HepG2 (cell line): ENCODE results near the gene KLHL30. TPM values are rescaled to one million over a fixed set of nuclear protein-coding genes. Genes with fewer than 3 reads are reported as not detected.

Experiments used
- ATAC-seq: fragments of 200-7000 bp; cut with Tn5 transposase; 3 replicates; pipeline ENCODE4 v1.9.1; 2020; ENCODE audit warnings: mild to moderate bottlenecking, moderate library complexity
- BruUV-seq: library from RNA; stranded (reverse); fragments of 400-500 nt; replicated peaks from 2 replicates; lab custom pipeline; 2021; lab: Mats Ljungman, UMichigan
- CTCF ChIA-PET: fragments of 300-600 bp; formaldehyde crosslinking; extraction: SDS; loops from one replicate; lab custom pipeline; 2021; ENCODE audit warnings: low total read pairs, inconsistent platforms, low intra/inter-chr PET ratio; lab: Yijun Ruan, JAX
- POLR2A ChIA-PET: fragments of 350-600 bp; sonication (Branson Sonifier 250); formaldehyde crosslinking; loops from one replicate; lab custom pipeline; 2020; ENCODE audit warnings: antibody characterized with exemption, inconsistent platforms; lab: Yijun Ruan, JAX
- DNase-seq: peaks from one replicate; pipeline ENCODE4 v3.0.0-alpha.2; 2015; ENCODE audit warnings: low spot score
- FAIRE-seq: peaks from 3 replicates; lab custom pipeline; 2011; peaks lifted over from hg19 to GRCh38; lab: Jason Lieb, UNC
- H2AFZ ChIP-seq: one replicate; pipeline ENCODE4 v1.6.1; 2011; ENCODE audit warnings: low read length, inconsistent platforms
- H3K27ac ChIP-seq: fragments of 300-600 bp; 3 replicates; pipeline ENCODE4 v1.8.0; 2011; ENCODE audit warnings: mixed run types, mild to moderate bottlenecking, mixed read lengths, low read length, inconsistent platforms; ENCODE audit not compliant: insufficient read depth; ENCODE audit errors: extremely low read length
- H3K27me3 ChIP-seq, 2 experiments: fragments of 200-600 bp in 1 of 2; 2 replicates in 1 of 2; 3 replicates in 1 of 2; pipeline versions ENCODE4 v1.6.0 to v1.8.0; 2011; ENCODE audit warnings: low read length in 2 of 2, mild to moderate bottlenecking in 2 of 2, moderate library complexity in 2 of 2, inconsistent platforms in 1 of 2; ENCODE audit not compliant: insufficient read depth in 2 of 2, control insufficient read depth in 1 of 2
- H3K36me3 ChIP-seq, 2 experiments: fragments of 200-600 bp in 1 of 2; replicated peaks in 1 of 2; 2 replicates in 1 of 2; 3 replicates in 1 of 2; pipeline versions ENCODE4 v1.5.1 to v1.8.0; 2011; ENCODE audit warnings: low read length in 2 of 2, inconsistent platforms in 1 of 2; ENCODE audit not compliant: insufficient read depth in 2 of 2, control insufficient read depth in 1 of 2
- H3K4me1 ChIP-seq: 2 replicates; pipeline ENCODE4 v1.5.1; 2012; ENCODE audit warnings: low read length, inconsistent platforms; ENCODE audit not compliant: insufficient read depth
- H3K4me2 ChIP-seq: 2 replicates; pipeline ENCODE4 v1.6.0; 2011; ENCODE audit warnings: low read depth, low read length, inconsistent platforms
- H3K4me3 ChIP-seq, 3 experiments: fragments of 200-600 bp in 1 of 3; sonication (generic), shearing (Covaris generic) in 1 of 3; replicated peaks in 1 of 3; 2 replicates each; pipeline ENCODE4 v1.5.1; 2011 to 2016; ENCODE audit warnings: low read length in 3 of 3, inconsistent platforms in 2 of 3, low read depth in 2 of 3, mild to moderate bottlenecking in 2 of 3, control low read depth in 1 of 3, mixed read lengths in 1 of 3; ENCODE audit not compliant: insufficient read depth in 1 of 3
- H3K79me2 ChIP-seq: one replicate; pipeline ENCODE4 v1.6.1; 2011; ENCODE audit warnings: low read length, inconsistent platforms; ENCODE audit not compliant: insufficient read depth
- H3K9ac ChIP-seq: 2 replicates; pipeline ENCODE4 v1.6.0; 2011; ENCODE audit warnings: mild to moderate bottlenecking, low read depth, low read length, inconsistent platforms; ENCODE audit not compliant: insufficient read depth
- H3K9me3 ChIP-seq: 2 replicates; pipeline ENCODE4 v1.5.1; 2012; ENCODE audit warnings: mild to moderate bottlenecking, low read length
- H4K20me1 ChIP-seq: 2 replicates; pipeline ENCODE4 v1.6.0; 2011; ENCODE audit warnings: inconsistent platforms, mild to moderate bottlenecking, low read length, moderate library complexity; ENCODE audit not compliant: insufficient read depth
- ATRX ChIP-seq: sonication (generic); formaldehyde crosslinking; IDR thresholded peaks from 2 replicates; pipeline ENCODE4 v1.4.0; 2020; ENCODE audit warnings: missing genetic modification reagents, borderline replicate concordance
- CBX2 ChIP-seq, 2 experiments: fragments of 200-600 bp in 1 of 2; sonication (generic); formaldehyde crosslinking in 1 of 2; IDR thresholded peaks; 2 replicates each; pipeline versions ENCODE4 v1.7.0 to v1.8.1; 2018 to 2022; ENCODE audit warnings: low read depth in 2 of 2, low read length in 1 of 2, mild to moderate bottlenecking in 1 of 2, missing genetic modification reagents in 1 of 2
- KLF13 ChIP-seq: sonication (generic); formaldehyde crosslinking; IDR thresholded peaks from 2 replicates; pipeline ENCODE4 v1.4.0; 2020; ENCODE audit warnings: mild to moderate bottlenecking, missing genetic modification reagents
- RAD21 ChIP-seq: fragments of 450-650 bp; formaldehyde crosslinking; IDR thresholded peaks from 2 replicates; pipeline ENCODE4 v1.5.0; 2020; ENCODE audit warnings: mild to moderate bottlenecking
- RNF2 ChIP-seq: fragments of 450-650 bp; conservative IDR thresholded peaks from 2 replicates; pipeline ENCODE4 v1.6.1; 2016; ENCODE audit warnings: low read depth
- SAP130 ChIP-seq: IDR thresholded peaks from 2 replicates; pipeline ENCODE4 v1.6.1; 2016; ENCODE audit warnings: low read depth
- SNRNP70 ChIP-seq: fragments of 200-400 bp; formaldehyde crosslinking; IDR thresholded peaks from 2 replicates; pipeline ENCODE4 v1.6.1; 2017; ENCODE audit warnings: mild to moderate bottlenecking, low read depth, low read length, moderate library complexity
- ZBTB38 ChIP-seq: sonication (generic); formaldehyde crosslinking; IDR thresholded peaks from 2 replicates; pipeline ENCODE4 v1.5.1; 2020; ENCODE audit warnings: mild to moderate bottlenecking, missing genetic modification reagents
- ZNF598 ChIP-seq: sonication (generic); formaldehyde crosslinking; IDR thresholded peaks from 2 replicates; pipeline ENCODE4 v1.5.1; 2020; ENCODE audit warnings: mild to moderate bottlenecking, missing genetic modification reagents, borderline replicate concordance
- WGBS: methylation state at CpG from one replicate; pipeline ENCODE4 v1.1.6; 2017; ENCODE audit warnings: low lambda C conversion rate; 5-methylcytosine and 5-hydroxymethylcytosine counted together
- in situ Hi-C: cut with HindIII; loops from 2 replicates; pipeline ENCODE4 v1.10.0; 2017; ENCODE audit warnings: low pct_unique_long_range_greater_than_20kb; ENCODE audit not compliant: extremely low pct_ligation_motif_present
- intact Hi-C: fragments of 100-400 bp; cut with micrococcal nuclease; formaldehyde crosslinking; loops from one replicate; pipeline ENCODE4 v1.10.0; 2022; ENCODE audit not compliant: unreplicated experiment
- polyA plus RNA-seq, 8 experiments: library from polyadenylated mRNA; depleted of rRNA in 3 of 8; stranded (reverse) in 7 of 8; unstranded in 1 of 8; fragments of >200 nt; fragmentation: Illumina TruSeq in 4 of 8; extraction: Trizol in 4 of 8; gene quantifications; 2 replicates each; pipeline versions ENCODE4 v1.2.1 to v1.2.3, GENCODE V29; 2011 to 2016; ENCODE audit warnings: low read depth in 4 of 8, missing spikeins in 1 of 8, mixed read lengths in 1 of 8; ENCODE audit not compliant: insufficient read depth in 1 of 8
- total RNA-seq, 5 experiments: library from RNA; depleted of rRNA; stranded (reverse); fragments of >200 nt; fragmentation: Illumina TruSeq; extraction: Trizol; gene quantifications; 2 replicates each; pipeline ENCODE4 v1.2.3, GENCODE V29; 2016; ENCODE audit warnings: low read depth in 1 of 5
- TF ChIP-seq, protein P1 (sequence below): sonication (generic); formaldehyde crosslinking; IDR thresholded peaks from 2 replicates; pipeline ENCODE4 v1.5.1; 2020; ENCODE audit warnings: mild to moderate bottlenecking, missing genetic modification reagents, moderate library complexity
- TF ChIP-seq, protein P2 (sequence below): sonication (generic); formaldehyde crosslinking; IDR thresholded peaks from 2 replicates; pipeline ENCODE4 v1.8.0; 2022; ENCODE audit warnings: missing genetic modification reagents, mild to moderate bottlenecking, moderate library complexity, borderline replicate concordance
- TF ChIP-seq, protein P3 (sequence below): sonication (generic); formaldehyde crosslinking; IDR thresholded peaks from 2 replicates; pipeline ENCODE4 v1.4.0; 2020; ENCODE audit warnings: mild to moderate bottlenecking, missing genetic modification reagents, borderline replicate concordance
- TF ChIP-seq, protein P4 (sequence below): sonication (generic); formaldehyde crosslinking; IDR thresholded peaks from 2 replicates; pipeline ENCODE4 v1.4.0; 2020; ENCODE audit warnings: mild to moderate bottlenecking, missing genetic modification reagents

The KLHL30 gene
- total and polyA plus RNA-seq, 2 of the 13 experiments (the other 11 are each of a cell fraction or from before 2014, with no cell fraction given): 0.05 TPM; not detected in 1

DNA sequence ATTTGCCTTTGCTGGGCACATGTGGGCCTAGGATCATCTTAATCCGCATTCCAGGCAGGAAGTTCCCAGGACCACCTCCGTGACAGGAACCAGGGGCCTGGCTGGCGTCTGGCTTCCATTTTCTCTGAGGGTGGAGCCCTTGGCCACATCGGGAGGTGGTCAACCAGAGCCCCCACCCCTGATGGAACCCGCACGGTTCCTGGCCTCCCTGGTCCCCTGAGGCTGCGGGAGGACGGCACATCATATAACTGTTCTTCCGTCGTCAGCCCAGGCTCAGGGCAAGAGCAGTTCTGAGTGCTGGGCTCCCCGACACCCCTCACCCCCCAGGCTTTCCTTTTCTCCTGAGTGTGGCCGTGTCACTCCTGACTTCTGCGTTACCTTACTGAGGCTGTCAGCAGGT is 24.9 kb upstream of the KLHL30 start (continued):
- TF ChIP-seq, protein P1, sequence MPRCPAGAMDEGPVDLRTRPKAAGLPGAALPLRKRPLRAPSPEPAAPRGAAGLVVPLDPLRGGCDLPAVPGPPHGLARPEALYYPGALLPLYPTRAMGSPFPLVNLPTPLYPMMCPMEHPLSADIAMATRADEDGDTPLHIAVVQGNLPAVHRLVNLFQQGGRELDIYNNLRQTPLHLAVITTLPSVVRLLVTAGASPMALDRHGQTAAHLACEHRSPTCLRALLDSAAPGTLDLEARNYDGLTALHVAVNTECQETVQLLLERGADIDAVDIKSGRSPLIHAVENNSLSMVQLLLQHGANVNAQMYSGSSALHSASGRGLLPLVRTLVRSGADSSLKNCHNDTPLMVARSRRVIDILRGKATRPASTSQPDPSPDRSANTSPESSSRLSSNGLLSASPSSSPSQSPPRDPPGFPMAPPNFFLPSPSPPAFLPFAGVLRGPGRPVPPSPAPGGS (CRISPR knock-in tag): no peak
- TF ChIP-seq SAP130 (CRISPR knock-in tag) (no peak), CBX2 (IDR thresholded peaks at IDR 0.05; ENCODE audit: low read depth, low read length) (no peak), CBX2 (CRISPR knock-in tag; IDR thresholded peaks at IDR 0.05; ENCODE audit: low read depth) (no peak), ATRX (no peak)
- TF ChIP-seq, protein P2, sequence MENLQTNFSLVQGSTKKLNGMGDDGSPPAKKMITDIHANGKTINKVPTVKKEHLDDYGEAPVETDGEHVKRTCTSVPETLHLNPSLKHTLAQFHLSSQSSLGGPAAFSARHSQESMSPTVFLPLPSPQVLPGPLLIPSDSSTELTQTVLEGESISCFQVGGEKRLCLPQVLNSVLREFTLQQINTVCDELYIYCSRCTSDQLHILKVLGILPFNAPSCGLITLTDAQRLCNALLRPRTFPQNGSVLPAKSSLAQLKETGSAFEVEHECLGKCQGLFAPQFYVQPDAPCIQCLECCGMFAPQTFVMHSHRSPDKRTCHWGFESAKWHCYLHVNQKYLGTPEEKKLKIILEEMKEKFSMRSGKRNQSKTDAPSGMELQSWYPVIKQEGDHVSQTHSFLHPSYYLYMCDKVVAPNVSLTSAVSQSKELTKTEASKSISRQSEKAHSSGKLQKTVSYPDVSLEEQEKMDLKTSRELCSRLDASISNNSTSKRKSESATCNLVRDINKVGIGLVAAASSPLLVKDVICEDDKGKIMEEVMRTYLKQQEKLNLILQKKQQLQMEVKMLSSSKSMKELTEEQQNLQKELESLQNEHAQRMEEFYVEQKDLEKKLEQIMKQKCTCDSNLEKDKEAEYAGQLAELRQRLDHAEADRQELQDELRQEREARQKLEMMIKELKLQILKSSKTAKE (CRISPR knock-in tag): no peak

DNA sequence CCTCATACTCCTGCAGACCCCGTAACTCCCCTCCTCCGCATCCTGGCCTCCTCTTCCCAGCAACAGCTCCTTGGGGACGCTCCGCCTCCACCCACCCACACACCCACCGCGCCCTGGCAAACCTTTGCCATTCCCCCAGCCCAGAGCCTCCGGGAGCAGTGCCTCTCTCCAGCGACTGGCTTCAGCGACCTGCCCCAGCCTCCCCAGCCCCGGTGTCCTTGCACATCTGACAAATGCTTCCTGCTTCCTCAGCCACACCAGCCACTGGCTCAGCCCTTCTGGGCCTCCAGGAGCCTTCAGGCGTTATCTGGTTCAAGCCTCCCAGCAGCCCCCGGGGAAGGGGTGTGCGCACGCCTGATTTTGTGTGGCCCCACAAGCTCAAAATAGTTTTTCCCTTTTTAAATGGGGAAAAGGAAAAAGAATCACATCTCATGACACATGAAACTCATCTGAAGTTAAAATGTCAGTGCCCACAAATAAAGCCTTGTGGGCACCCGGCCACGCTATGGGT is 24.1 kb upstream of the KLHL30 start:
- ChIA-PET POLR2A (no interaction called here), CTCF (no interaction called here)
- Histone ChIP-seq H3K36me3 (no peaks in the 10 kb centered on the region), H3K79me2 (no peaks in the 10 kb centered on the region), H3K27me3 (peaks cover 0 to 20% of the 10 kb centered on the region in 2 experiments; a peak in 3 of 5 replicates), H4K20me1 (no peaks in the 10 kb centered on the region), H3K27ac (no peak overlapping the region), H3K4me2 (no peak overlapping the region), H3K4me3 (no peak overlapping the region), H3K9me3 (no peaks in the 10 kb centered on the region), H3K4me1 (peaks cover under 1% of the 10 kb centered on the region; the same call in 1 of the 2 replicates), H3K9ac (no peak overlapping the region), H2AFZ (no peak overlapping the region)
- in situ Hi-C loops (no loop called here), intact Hi-C loops (no loop called here)
- no peak for FAIRE-seq
- BruUV-seq: no TSS peak
- ATAC-seq: no peak
- WGBS: 67% methylated on average over 16 of the region's 16 CpGs
- no peak for DNase-seq
- no peak for TF ChIP-seq RNF2
- TF ChIP-seq KLF13 (CRISPR knock-in tag): no peak
- no peak for TF ChIP-seq SNRNP70
- TF ChIP-seq, protein P3, sequence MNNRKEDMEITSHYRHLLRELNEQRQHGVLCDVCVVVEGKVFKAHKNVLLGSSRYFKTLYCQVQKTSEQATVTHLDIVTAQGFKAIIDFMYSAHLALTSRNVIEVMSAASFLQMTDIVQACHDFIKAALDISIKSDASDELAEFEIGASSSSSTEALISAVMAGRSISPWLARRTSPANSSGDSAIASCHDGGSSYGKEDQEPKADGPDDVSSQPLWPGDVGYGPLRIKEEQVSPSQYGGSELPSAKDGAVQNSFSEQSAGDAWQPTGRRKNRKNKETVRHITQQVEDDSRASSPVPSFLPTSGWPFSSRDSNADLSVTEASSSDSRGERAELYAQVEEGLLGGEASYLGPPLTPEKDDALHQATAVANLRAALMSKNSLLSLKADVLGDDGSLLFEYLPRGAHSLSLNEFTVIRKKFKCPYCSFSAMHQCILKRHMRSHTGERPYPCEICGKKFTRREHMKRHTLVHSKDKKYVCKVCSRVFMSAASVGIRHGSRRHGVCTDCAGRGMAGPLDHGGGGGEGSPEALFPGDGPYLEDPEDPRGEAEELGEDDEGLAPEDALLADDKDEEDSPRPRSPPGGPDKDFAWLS (CRISPR knock-in tag): no peak
- TF ChIP-seq ZNF598: 0 out of 2 replicates have a peak, but pooled peaks have one; percentile 55
- TF ChIP-seq ZBTB38 (CRISPR knock-in tag): no peak
- TF ChIP-seq, protein P4, sequence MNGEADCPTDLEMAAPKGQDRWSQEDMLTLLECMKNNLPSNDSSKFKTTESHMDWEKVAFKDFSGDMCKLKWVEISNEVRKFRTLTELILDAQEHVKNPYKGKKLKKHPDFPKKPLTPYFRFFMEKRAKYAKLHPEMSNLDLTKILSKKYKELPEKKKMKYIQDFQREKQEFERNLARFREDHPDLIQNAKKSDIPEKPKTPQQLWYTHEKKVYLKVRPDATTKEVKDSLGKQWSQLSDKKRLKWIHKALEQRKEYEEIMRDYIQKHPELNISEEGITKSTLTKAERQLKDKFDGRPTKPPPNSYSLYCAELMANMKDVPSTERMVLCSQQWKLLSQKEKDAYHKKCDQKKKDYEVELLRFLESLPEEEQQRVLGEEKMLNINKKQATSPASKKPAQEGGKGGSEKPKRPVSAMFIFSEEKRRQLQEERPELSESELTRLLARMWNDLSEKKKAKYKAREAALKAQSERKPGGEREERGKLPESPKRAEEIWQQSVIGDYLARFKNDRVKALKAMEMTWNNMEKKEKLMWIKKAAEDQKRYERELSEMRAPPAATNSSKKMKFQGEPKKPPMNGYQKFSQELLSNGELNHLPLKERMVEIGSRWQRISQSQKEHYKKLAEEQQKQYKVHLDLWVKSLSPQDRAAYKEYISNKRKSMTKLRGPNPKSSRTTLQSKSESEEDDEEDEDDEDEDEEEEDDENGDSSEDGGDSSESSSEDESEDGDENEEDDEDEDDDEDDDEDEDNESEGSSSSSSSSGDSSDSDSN (CRISPR knock-in tag): 0 out of 2 replicates have a peak, but pooled peaks have one; percentile 2
- TF ChIP-seq, protein P1 (CRISPR knock-in tag): 0 out of 2 replicates have a peak, but pooled peaks have one; percentile 27
- no peak for TF ChIP-seq RAD21 (CRISPR knock-in tag)
